SK-N-SH (cell line): ENCODE data around the gene APLN. TPM values are rescaled to one million over a fixed set of nuclear protein-coding genes. Genes with fewer than 3 reads are reported as not detected.

ENCODE experiments used
- CTCF ChIA-PET: fragments of 300-600, 350-600 bp; formaldehyde crosslinking; extraction: SDS; loops from one replicate; lab custom pipeline; 2021; lab: Yijun Ruan, JAX
- POLR2A ChIA-PET: fragments of 350-600 bp; sonication (Branson Sonifier 250); formaldehyde crosslinking; extraction: SDS; loops from one replicate; lab custom pipeline; 2020; ENCODE audit warnings: antibody characterized with exemption, inconsistent platforms; lab: Yijun Ruan, JAX
- DNase-seq: peaks from one replicate; pipeline ENCODE4 v3.0.0; 2012
- H2AFZ ChIP-seq: fragments of 200-600 bp; sonication (generic); 2 replicates; pipeline ENCODE4 v1.8.1; 2016; ENCODE audit warnings: antibody characterized with exemption, mild to moderate bottlenecking, low read depth
- H3F3A ChIP-seq: fragments of 200-600 bp; sonication (generic); replicated peaks from 2 replicates; pipeline ENCODE3; 2016; ENCODE audit warnings: antibody characterized with exemption, mild to moderate bottlenecking; ENCODE audit not compliant: insufficient read depth
- H3K27ac ChIP-seq, 2 experiments: fragments of 200-500 bp in 1 of 2; fragments of 200-600 bp in 1 of 2; sonication (Bioruptor generic) in 1 of 2; sonication (generic), shearing (Covaris generic) in 1 of 2; 2 replicates each; pipeline versions ENCODE4 v1.5.1 to v1.6.1; 2014 to 2016; ENCODE audit warnings: low read depth in 2 of 2, inconsistent platforms in 1 of 2, low read length in 1 of 2, mild to moderate bottlenecking in 1 of 2, mixed read lengths in 1 of 2
- H3K27me3 ChIP-seq: fragments of 200-600 bp; sonication (generic), shearing (Covaris generic); 2 replicates; pipeline ENCODE4 v1.6.1; 2016; ENCODE audit warnings: mixed run types; ENCODE audit not compliant: insufficient read depth
- H3K36me3 ChIP-seq, 2 experiments: fragments of 200-500 bp in 1 of 2; fragments of 200-600 bp in 1 of 2; sonication (Bioruptor generic) in 1 of 2; sonication (generic) in 1 of 2; replicated peaks in 1 of 2; 2 replicates each; pipeline versions ENCODE3 to v1.5.1; 2014 to 2016; ENCODE audit warnings: low read length in 1 of 2, mild to moderate bottlenecking in 1 of 2; ENCODE audit not compliant: insufficient read depth in 2 of 2, control insufficient read depth in 1 of 2
- H3K4me1 ChIP-seq, 2 experiments: fragments of 200-500 bp in 1 of 2; fragments of 200-600 bp in 1 of 2; sonication (Bioruptor generic) in 1 of 2; sonication (generic), shearing (Covaris generic) in 1 of 2; 2 replicates each; pipeline versions ENCODE4 v1.5.1 to v1.6.1; 2014 to 2016; ENCODE audit warnings: low read depth in 1 of 2, low read length in 1 of 2, mixed run types in 1 of 2; ENCODE audit not compliant: insufficient read depth in 2 of 2, control insufficient read depth in 1 of 2
- H3K4me2 ChIP-seq: fragments of 200-600 bp; sonication (generic), shearing (Covaris generic); 2 replicates; pipeline ENCODE4 v1.6.1; 2017; ENCODE audit warnings: mixed run types
- H3K4me3 ChIP-seq, 2 experiments: fragments of 200-500 bp in 1 of 2; fragments of 200-600 bp in 1 of 2; sonication (Bioruptor generic) in 1 of 2; sonication (generic), shearing (Covaris generic) in 1 of 2; 2 replicates each; pipeline versions ENCODE4 v1.5.1 to v1.8.1; 2014 to 2016; ENCODE audit warnings: low read depth in 2 of 2, inconsistent platforms in 1 of 2, low read length in 1 of 2, mild to moderate bottlenecking in 1 of 2, mixed read lengths in 1 of 2, moderate library complexity in 1 of 2
- H3K79me2 ChIP-seq: fragments of 200-600 bp; sonication (generic); 2 replicates; pipeline ENCODE4 v1.8.1; 2017; ENCODE audit warnings: mild to moderate bottlenecking; ENCODE audit not compliant: insufficient read depth
- H3K9ac ChIP-seq: fragments of 200-600 bp; sonication (generic); 2 replicates; pipeline ENCODE4 v1.6.1; 2017; ENCODE audit warnings: mixed run types
- H3K9me2 ChIP-seq: fragments of 200-600 bp; sonication (generic); 2 replicates; pipeline ENCODE4 v1.6.1; 2017; ENCODE audit warnings: mixed run types
- H3K9me3 ChIP-seq: fragments of 200-600 bp; sonication (generic); 2 replicates; pipeline ENCODE4 v1.6.1; 2017; ENCODE audit warnings: mixed run types, mild to moderate bottlenecking, moderate library complexity
- H4K20me1 ChIP-seq: fragments of 200-600 bp; sonication (generic); 2 replicates; pipeline ENCODE4 v1.6.1; 2017; ENCODE audit warnings: mild to moderate bottlenecking, mixed run types; ENCODE audit not compliant: insufficient read depth
- CHD2 ChIP-seq: fragments of 150-350 bp; IDR thresholded peaks from 2 replicates; pipeline ENCODE4 v1.6.1; 2018; ENCODE audit warnings: low read length; ENCODE audit not compliant: partially characterized antibody
- ELF1 ChIP-seq: IDR thresholded peaks from 2 replicates; pipeline ENCODE4 v1.4.0; 2012
- EZH2phosphoT487 ChIP-seq: fragments of 200-600 bp; sonication (generic); IDR thresholded peaks from 2 replicates; pipeline ENCODE4 v1.6.1; 2017; ENCODE audit warnings: low read depth, mixed run types, mild to moderate bottlenecking, antibody characterized with exemption, moderate library complexity, borderline replicate concordance
- FOSL2 ChIP-seq: IDR thresholded peaks from 2 replicates; pipeline ENCODE4 v1.4.0; 2012; ENCODE audit warnings: low read depth, mild to moderate bottlenecking, moderate library complexity, borderline replicate concordance
- FOXM1 ChIP-seq: IDR thresholded peaks from 2 replicates; pipeline ENCODE4 v1.4.0; 2012; ENCODE audit warnings: low read depth, mild to moderate bottlenecking
- GATA2 ChIP-seq: sonication (generic); formaldehyde crosslinking; IDR thresholded peaks from 2 replicates; pipeline ENCODE4 v1.5.0; 2020; ENCODE audit warnings: mild to moderate bottlenecking, missing genetic modification reagents
- IRF3 ChIP-seq: fragments of 150-350 bp; IDR thresholded peaks from 2 replicates; pipeline ENCODE4 v1.6.1; 2016; ENCODE audit warnings: mild to moderate bottlenecking, low read depth, low read length
- JUND ChIP-seq: IDR thresholded peaks from 2 replicates; pipeline ENCODE4 v1.4.0; 2012
- MEF2A ChIP-seq: IDR thresholded peaks from 2 replicates; pipeline ENCODE4 v1.4.0; 2012; ENCODE audit warnings: low read depth, borderline replicate concordance
- MXI1 ChIP-seq: IDR thresholded peaks from 2 replicates; pipeline ENCODE4 v1.6.1; 2012; ENCODE audit warnings: mild to moderate bottlenecking, low read depth, low read length, improper control_type of control experiment
- RAD21 ChIP-seq: IDR thresholded peaks from 2 replicates; pipeline ENCODE4 v1.6.1; 2012; ENCODE audit warnings: mild to moderate bottlenecking, low read length
- REST ChIP-seq: IDR thresholded peaks from 2 replicates; pipeline ENCODE4 v1.6.1; 2012; ENCODE audit warnings: mild to moderate bottlenecking, low read depth, low read length, moderate library complexity
- SIN3A ChIP-seq: IDR thresholded peaks from 2 replicates; pipeline ENCODE4 v1.6.1; 2012; ENCODE audit warnings: low read depth, mild to moderate bottlenecking, low read length, moderate library complexity, borderline replicate concordance
- ZBTB33 ChIP-seq: IDR thresholded peaks from 2 replicates; pipeline ENCODE4 v1.4.0; 2012; ENCODE audit warnings: low read depth, borderline replicate concordance
- WGBS: methylation state at CpG from one replicate; pipeline ENCODE4 v1.1.6; 2017; ENCODE audit warnings: low lambda C conversion rate; 5-methylcytosine and 5-hydroxymethylcytosine counted together
- polyA plus RNA-seq, 3 experiments: library from polyadenylated mRNA; depleted of rRNA; stranded (reverse); fragments of >200 nt; gene quantifications; 2 replicates each; pipeline ENCODE4 v1.2.3, GENCODE V29; 2012

Gene APLN
- polyA plus RNA-seq, 1 of the 3 experiments (the other 2 are of a cell fraction): 0.82 TPM

- WGBS: 57% methylated on average over 6 of the region's 6 CpGs
- no peaks in the 10 kb centered on the region for H3K79me2 ChIP-seq
- H2AFZ ChIP-seq: no peak overlapping the region
- no peaks in the 10 kb centered on the region for H3F3A ChIP-seq
- H4K20me1 ChIP-seq: no peaks in the 10 kb centered on the region
- H3K36me3 ChIP-seq: no peaks in the 10 kb centered on the region
- H3K9me2 ChIP-seq: no peaks in the 10 kb centered on the region
- ChIA-PET POLR2A (no interaction called here), CTCF (interaction anchor here (0.6 to 3.5 kb wide), 4 partner anchors 8 to 443 kb away, joined by 3 to 25 read pairs (median 3); no protein-coding TSS in a partner anchor)
- no peaks in the 10 kb centered on the region for H3K4me1 ChIP-seq
- TF ChIP-seq MEF2A (no peak), FOSL2 (no peak), JUND (no peak), ELF1 (no peak)
- no peak overlapping the region for H3K9ac ChIP-seq
- H3K27me3 ChIP-seq: peaks cover 12% of the 10 kb centered on the region
- no peaks in the 10 kb centered on the region for H3K9me3 ChIP-seq
- no peak overlapping the region for H3K27ac ChIP-seq
- no peak overlapping the region for H3K4me3 ChIP-seq
- H3K4me2 ChIP-seq: no peak overlapping the region
- no peak for DNase-seq
Measured at GRCh38 chrX:129617420-129617819, 37.3 kb downstream of the APLN start.

GRCh38 chrX:129614481-129615255 lies 40.1 kb downstream of the APLN start:
- no peak overlapping the region for H3K4me3 ChIP-seq
- H3K36me3 ChIP-seq: no peaks in the 10 kb centered on the region
- no peaks in the 10 kb centered on the region for H3K9me2 ChIP-seq
- ChIA-PET CTCF (interaction anchor here (1.6 to 3.5 kb wide), 4 partner anchors 10 to 112 kb away, joined by 3 to 25 read pairs (median 10); no protein-coding TSS in a partner anchor), POLR2A (no interaction called here)
- WGBS: 34% methylated on average over 2 of the region's 5 CpGs
- no peaks in the 10 kb centered on the region for H3F3A ChIP-seq
- H3K4me1 ChIP-seq: no peaks in the 10 kb centered on the region
- H4K20me1 ChIP-seq: no peaks in the 10 kb centered on the region
- H3K27me3 ChIP-seq: peaks cover 12% of the 10 kb centered on the region
- no peak overlapping the region for H3K27ac ChIP-seq
- no peak overlapping the region for H2AFZ ChIP-seq
- no peak overlapping the region for H3K9ac ChIP-seq
- H3K79me2 ChIP-seq: no peaks in the 10 kb centered on the region
- no peaks in the 10 kb centered on the region for H3K9me3 ChIP-seq
- DNase-seq: no peak
- H3K4me2 ChIP-seq: no peak overlapping the region
- TF ChIP-seq CHD2 (no peak), RAD21 (no peak), JUND (no peak), IRF3 (no peak), GATA2 (CRISPR knock-in tag) (no peak), ZBTB33 (no peak), SIN3A (no peak), MXI1 (no peak), EZH2phosphoT487 (no peak), FOXM1 (no peak), REST (no peak)
- TF ChIP-seq, all 33 proteins: peak for 0
